A172 (cell line): ENCODE measurements around the gene RAPH1. TPM values are rescaled to one million over a fixed set of nuclear protein-coding genes. Genes with fewer than 3 reads are reported as not detected.
A peak's percentile ranks its signal among the peaks of the same experiment; 100 is the strongest.

Experiments
- DNase-seq: peaks from one replicate; pipeline ENCODE4 v3.0.0-alpha.2; 2015; ENCODE audit warnings: low spot score
- total RNA-seq: library from RNA; depleted of rRNA; stranded (reverse); fragments of >200 nt; shearing (Covaris generic); gene quantifications from 2 replicates; pipeline ENCODE4 v1.2.3, GENCODE V29; 2014

The RAPH1 gene
- total RNA-seq, 1 experiment from 2014 or later: 15.5 TPM

GRCh38 chr2:203489531-203489930 is 45.6 kb downstream of the RAPH1 start:
- no peak for DNase-seq

GRCh38 chr2:203484266-203485112 is 50.6 kb downstream of the RAPH1 start:
- peak; percentile 48 for DNase-seq

DNA sequence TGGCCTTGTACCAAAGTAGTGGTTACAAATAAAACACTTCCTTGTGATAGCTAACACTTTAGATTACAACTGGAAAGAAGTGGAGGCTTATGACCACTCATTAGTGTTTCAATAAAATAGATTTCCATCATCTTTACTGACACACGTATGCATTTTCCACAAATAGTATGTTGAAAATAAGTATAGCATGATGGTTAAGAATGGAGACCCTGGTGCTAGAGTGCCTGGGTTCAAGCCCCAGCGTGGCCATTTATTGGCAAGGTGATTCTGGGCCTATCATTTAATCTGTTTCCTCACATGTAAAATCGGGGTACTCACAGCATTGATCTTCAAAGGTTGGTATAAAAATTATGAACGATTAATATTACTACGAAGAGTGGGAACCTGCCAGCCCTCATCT is 54.5 kb downstream of the RAPH1 start:
- no peak for DNase-seq

DNA sequence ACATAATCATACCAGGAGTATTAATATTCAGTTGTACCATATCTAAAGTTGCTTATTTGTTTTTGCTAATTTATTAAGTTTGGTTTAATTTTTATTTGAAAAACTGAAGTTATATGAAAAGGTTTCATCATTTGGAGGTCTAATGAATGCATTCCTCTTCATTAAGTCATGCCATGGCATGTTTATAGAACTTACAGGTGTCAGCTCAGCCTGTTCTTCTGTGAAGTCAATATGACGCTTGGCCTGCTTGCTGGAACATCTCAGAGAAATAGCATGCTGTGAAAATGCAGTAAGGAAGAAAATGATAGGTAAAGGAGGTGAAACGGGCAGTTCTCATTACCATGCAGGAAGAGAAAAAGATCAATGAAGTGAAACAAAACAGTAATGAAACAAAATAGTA is 58.2 kb downstream of the RAPH1 start:
- DNase-seq: no peak

DNA sequence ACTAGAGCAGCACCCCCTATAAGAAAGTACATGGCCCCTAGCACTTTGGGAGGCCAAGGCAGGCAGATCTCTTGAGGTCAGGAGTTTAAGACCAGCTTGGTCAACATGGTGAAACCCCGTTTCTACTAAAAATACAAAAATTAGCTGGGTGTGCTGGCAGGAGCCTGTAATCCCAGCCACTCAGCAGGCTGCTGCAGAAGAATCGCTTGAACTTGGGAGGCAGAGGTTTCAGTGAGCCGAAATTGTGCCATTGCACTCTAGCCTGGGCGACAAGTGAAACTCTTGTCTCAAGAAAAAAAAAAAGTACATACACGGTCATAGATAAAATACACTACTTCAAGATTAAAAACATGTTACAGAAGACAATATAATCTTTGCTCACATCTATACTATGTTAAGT is 63.8 kb downstream of the RAPH1 start:
- DNase-seq: no peak

DNA sequence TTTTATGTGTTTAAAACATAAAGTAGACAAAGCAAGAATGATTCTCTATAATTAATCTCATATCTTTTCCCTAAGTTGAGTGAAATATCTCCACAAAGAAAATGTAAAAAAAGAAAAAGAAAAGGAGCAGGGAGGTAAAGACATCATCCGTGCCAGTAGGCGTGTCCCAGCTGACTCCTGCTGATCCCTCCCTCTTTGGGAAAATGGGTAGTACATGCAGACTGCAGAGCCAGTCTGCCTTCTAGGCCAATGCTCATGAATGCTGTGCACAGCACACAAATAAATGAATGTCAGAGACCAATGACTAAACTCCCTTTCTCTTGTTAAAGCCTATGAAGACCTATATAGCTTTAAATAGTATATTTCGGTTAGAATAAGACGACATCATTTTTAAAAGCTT is 64.7 kb downstream of the RAPH1 start:
- no peak for DNase-seq

DNA sequence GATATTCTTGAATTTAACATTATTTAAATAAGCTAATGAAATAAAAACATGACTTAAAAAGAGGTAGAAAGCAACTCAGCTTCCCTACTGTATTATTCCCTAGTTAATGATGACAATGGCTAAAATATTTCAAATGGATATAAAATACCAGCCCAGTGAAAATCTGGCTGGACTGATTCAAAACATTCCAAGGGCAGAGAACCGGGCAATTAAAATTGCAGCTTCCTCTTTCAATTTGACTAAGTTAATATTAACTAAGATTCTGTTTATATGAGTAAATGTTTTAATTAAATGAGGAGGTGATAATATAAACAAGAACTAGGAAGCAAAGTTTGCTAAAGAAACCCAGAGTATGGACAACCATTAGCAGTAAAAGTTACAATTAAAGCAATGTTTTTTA is 65.6 kb downstream of the RAPH1 start:
- DNase-seq: no peak

GRCh38 chr2:203463266-203463678 is 71.8 kb downstream of the RAPH1 start:
- DNase-seq: no peak

GRCh38 chr2:203462308-203462707 is 72.8 kb downstream of the RAPH1 start:
- DNase-seq: no peak

DNA sequence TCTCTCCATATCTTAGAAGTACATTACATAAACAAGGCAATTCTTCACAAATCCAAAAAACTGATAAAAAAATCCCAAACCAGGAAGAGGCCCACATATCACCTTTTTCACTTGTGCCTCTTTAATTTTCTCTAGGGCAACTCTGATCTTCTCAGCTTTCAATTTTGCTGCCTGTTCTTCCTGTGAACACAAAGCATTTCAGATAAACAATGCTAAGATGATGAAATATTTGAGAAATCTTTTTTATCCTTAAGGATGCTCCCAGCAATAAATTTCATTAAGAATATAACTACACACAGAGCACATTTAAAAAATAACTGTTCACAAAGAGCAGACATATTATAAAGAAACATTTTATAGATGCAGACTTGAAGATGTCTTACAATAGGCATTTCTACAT is 73.4 kb downstream of the RAPH1 start:
- no peak for DNase-seq

GRCh38 chr2:203455209-203455608 is 79.9 kb downstream of the RAPH1 start:
- no peak for DNase-seq

GRCh38 chr2:203453858-203454451 is 81.1 kb downstream of the RAPH1 start:
- DNase-seq: peak; percentile 49

GRCh38 chr2:203451689-203452088 is 83.4 kb downstream of the RAPH1 start:
- no peak for DNase-seq

DNA sequence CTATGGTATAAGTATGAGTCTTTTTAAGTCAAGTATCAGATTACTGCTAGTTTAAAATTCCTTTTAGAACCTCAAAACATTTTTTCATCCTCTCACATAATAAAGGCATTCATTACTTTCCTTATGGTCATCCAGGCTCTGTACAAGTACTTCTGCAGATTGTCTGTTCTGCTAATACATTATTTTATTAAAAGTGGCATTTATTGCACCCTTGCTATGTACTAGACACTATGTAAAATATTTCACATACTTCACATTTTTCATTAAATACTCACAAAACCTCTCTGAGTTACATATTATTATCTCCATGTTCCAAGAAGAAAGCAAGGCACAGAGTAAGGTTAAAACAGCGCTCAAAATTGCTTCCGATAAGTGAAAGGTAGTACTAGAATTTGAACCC is 84.1 kb downstream of the RAPH1 start:
- DNase-seq: peak; percentile 35

DNA sequence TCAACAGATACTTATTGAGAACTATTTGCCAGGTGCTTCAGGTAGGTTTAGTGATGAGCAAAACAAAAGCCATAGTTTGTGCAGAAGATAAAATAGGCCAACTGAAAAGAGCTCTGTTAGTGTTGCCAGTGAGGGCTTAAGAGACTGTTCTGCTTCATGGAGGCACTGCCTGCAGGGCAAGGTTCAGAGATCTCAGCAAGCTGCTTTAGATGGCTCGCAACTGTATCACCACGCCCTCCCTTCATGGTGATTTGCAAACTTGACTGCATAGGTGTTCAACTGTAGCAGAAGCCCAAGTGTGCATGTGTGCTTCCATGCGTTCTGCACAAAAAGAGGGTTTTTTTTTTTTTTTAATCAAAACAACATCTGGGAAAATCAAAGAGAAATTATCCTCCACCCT is 84.5 kb downstream of the RAPH1 start:
- DNase-seq: no peak

- no peak for DNase-seq
Measured at GRCh38 chr2:203446780-203447179, 88.3 kb downstream of the RAPH1 start.

- DNase-seq: peak; percentile 78
Measured at GRCh38 chr2:203446071-203446481, 89.0 kb downstream of the RAPH1 start.

DNA sequence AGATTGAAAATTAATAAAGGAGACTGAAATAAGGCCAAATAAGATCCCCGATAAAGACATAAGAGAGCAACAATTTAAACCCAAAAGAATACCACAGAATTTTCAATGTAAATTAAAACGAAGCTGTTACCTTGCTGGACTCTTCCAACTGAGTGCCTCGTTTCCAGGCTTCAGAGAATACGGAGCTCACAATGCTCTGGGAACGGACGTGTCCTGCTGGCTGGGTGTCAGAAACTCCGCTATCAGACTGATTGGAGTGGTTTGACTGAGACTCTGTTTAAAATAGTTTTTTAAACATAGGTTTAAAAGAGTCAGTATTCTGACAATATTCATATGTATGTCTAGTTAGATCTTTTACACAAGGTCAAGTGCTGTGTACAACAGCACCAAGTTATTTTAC is 90.4 kb downstream of the RAPH1 start:
- no peak for DNase-seq

- DNase-seq: no peak
Measured at GRCh38 chr2:203442463-203442862, 92.6 kb downstream of the RAPH1 start.

GRCh38 chr2:203441463-203441862 is 93.6 kb downstream of the RAPH1 start:
- no peak for DNase-seq

DNA sequence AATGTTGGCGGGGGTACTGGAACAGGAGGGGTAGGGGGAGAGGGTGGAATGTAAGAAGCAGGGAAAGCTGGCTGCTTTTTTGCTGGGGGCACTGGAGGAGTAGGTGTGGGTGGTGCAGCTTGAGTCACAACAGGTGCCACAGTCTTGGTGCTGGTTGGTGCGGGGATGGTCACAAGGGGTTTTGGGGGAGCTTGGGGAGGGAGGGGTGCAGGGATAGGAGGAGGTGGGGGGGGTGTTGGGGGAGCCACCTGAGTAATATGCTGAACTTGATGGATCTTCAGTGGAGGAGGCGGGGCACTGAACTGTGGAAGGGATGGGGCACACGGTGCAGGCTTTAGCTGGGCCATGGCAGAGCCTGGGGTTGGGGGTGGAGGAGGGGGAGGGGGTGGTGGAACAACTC is 94.4 kb downstream of the RAPH1 start:
- DNase-seq: no peak

DNA sequence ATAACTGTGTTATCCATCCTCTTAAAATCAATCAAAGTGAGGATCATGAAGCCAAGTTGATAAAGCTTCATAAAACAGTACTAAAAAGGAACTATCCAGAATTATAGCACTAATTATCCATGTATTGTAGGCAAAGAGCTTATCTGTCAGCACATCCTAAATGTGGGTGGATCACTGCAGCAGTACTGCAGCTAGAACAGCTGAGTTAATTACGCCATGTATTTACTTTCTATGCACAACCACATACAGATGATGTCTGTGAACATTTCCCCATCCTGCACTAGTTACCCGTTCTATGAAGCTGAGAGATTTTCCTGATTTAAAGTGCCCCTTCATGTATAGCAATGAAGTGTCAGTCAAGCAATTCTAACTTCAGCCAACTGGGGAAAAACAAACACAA is 96.6 kb downstream of the RAPH1 start:
- no peak for DNase-seq

- no peak for DNase-seq
Measured at GRCh38 chr2:203437511-203437910, 97.6 kb downstream of the RAPH1 start.

- DNase-seq: no peak
Measured at GRCh38 chr2:203436496-203436895, 98.6 kb downstream of the RAPH1 start.
